Endodermal cell (in vitro differentiated cells): ENCODE results near the gene COL28A1. TPM values are rescaled to one million over a fixed set of nuclear protein-coding genes. Genes with fewer than 3 reads are reported as not detected.
A peak's percentile ranks its signal among the peaks of the same experiment; 100 is the strongest.

Source experiments
- DNase-seq: peaks from one replicate; pipeline ENCODE4 v3.0.0-alpha.2; 2017
- H3K27ac ChIP-seq: 2 replicates; pipeline ENCODE4 v1.5.1; 2013; ENCODE audit warnings: mild to moderate bottlenecking, low read depth, low read length, moderate library complexity
- H3K27me3 ChIP-seq: 2 replicates; pipeline ENCODE4 v1.6.1; 2013; ENCODE audit warnings: mild to moderate bottlenecking, low read length, moderate library complexity; ENCODE audit not compliant: insufficient read depth, control insufficient read depth, poor library complexity, severe bottlenecking
- H3K36me3 ChIP-seq: 2 replicates; pipeline ENCODE4 v1.7.0; 2013; ENCODE audit warnings: mild to moderate bottlenecking, low read length, moderate library complexity; ENCODE audit not compliant: control insufficient read depth, insufficient read depth
- H3K4me1 ChIP-seq: one replicate; pipeline ENCODE4 v1.7.0; 2013; ENCODE audit warnings: low read length; ENCODE audit not compliant: control insufficient read depth, insufficient read depth
- H3K4me3 ChIP-seq: 2 replicates; pipeline ENCODE4 v1.5.1; 2013; ENCODE audit warnings: mild to moderate bottlenecking, low read length, moderate library complexity
- H3K9ac ChIP-seq: 2 replicates; pipeline ENCODE4 v1.6.1; 2013; ENCODE audit warnings: mild to moderate bottlenecking, low read length, moderate library complexity; ENCODE audit not compliant: poor library complexity, severe bottlenecking; ENCODE audit errors: extremely low read depth
- H3K9me3 ChIP-seq: 2 replicates; pipeline ENCODE4 v1.6.1; 2013; ENCODE audit warnings: mild to moderate bottlenecking, low read length, moderate library complexity; ENCODE audit not compliant: control insufficient read depth
- H3K27ac Mint-ChIP-seq: 2 replicates; pipeline ENCODE4 v1.8.0; 2020; ENCODE audit warnings: mixed read lengths
- H3K27me3 Mint-ChIP-seq: 2 replicates; pipeline ENCODE4 v1.8.0; 2021; ENCODE audit warnings: mild to moderate bottlenecking, mixed read lengths; ENCODE audit not compliant: insufficient read depth
- H3K36me3 Mint-ChIP-seq: 2 replicates; pipeline ENCODE4 v1.8.0; 2020; ENCODE audit warnings: low read depth, mixed read lengths
- H3K4me1 Mint-ChIP-seq: 2 replicates; pipeline ENCODE4 v1.8.0; 2020; ENCODE audit warnings: mixed read lengths
- H3K4me3 Mint-ChIP-seq: 2 replicates; pipeline ENCODE4 v1.8.0; 2020; ENCODE audit warnings: mild to moderate bottlenecking, moderate library complexity, mixed read lengths
- H3K9me3 Mint-ChIP-seq: 2 replicates; pipeline ENCODE4 v1.8.0; 2020; ENCODE audit warnings: mild to moderate bottlenecking, mixed read lengths
- CTCF ChIP-seq: fragments of 200-600 bp; sonication (generic); conservative IDR thresholded peaks from 2 replicates; pipeline ENCODE4 v1.5.0; 2021; ENCODE audit warnings: antibody characterized with exemption, mild to moderate bottlenecking
- WGBS, 2 experiments: methylation state at CpG; one replicate each; pipeline versions ENCODE4 v1.1.5 to v1.1.7; 2013; ENCODE audit warnings: missing lambda C conversion rate in 2 of 2, mixed read lengths in 1 of 2; ENCODE audit not compliant: insufficient coverage in 1 of 2, insufficient read length in 1 of 2; 5-methylcytosine and 5-hydroxymethylcytosine counted together
- total RNA-seq, 2 donors: library from RNA; stranded (reverse); fragmentation: NEBNext Ultra II Directional in 1 of 2; extraction: Animal tissue kit (Norgen Biotek cat#: 25700) in 1 of 2; gene quantifications; 2 replicates in 1 of 2; 3 replicates in 1 of 2; pipeline ENCODE4 v1.2.1, GENCODE V29; 2021

Gene COL28A1
- total RNA-seq, 2 donors from 2014 or later: 0.44 to 1.2 TPM

- peaks cover 31% of the 10 kb centered on the region for H3K27me3 Mint-ChIP-seq
- no peak overlapping the region for H3K4me3 Mint-ChIP-seq
- TF ChIP-seq CTCF: no peak
These were observed 208.2 kb downstream of the COL28A1 start for GRCh38 chr7:7327423-7327822.

GRCh38 chr7:7324698-7325097, 211.0 kb downstream of the COL28A1 start:
- Histone ChIP-seq H3K4me1 (no peaks in the 10 kb centered on the region), H3K9me3 (no peaks in the 10 kb centered on the region), H3K27ac (no peak overlapping the region), H3K27me3 (peaks cover 10% of the 10 kb centered on the region), H3K4me3 (no peak overlapping the region), H3K9ac (no peak overlapping the region), H3K36me3 (no peaks in the 10 kb centered on the region)
- no peak overlapping the region for H3K27ac Mint-ChIP-seq
- 82 to 91% methylated on average over 2 to 3 of the region's 3 CpGs for WGBS, 2 experiments
- peaks cover 18% of the 10 kb centered on the region for H3K4me1 Mint-ChIP-seq
- no peaks in the 10 kb centered on the region for H3K9me3 Mint-ChIP-seq
- no peaks in the 10 kb centered on the region for H3K36me3 Mint-ChIP-seq
- DNase-seq: no peak
- no peak overlapping the region for H3K4me3 Mint-ChIP-seq
- TF ChIP-seq CTCF: no peak
- peaks cover 43% of the 10 kb centered on the region for H3K27me3 Mint-ChIP-seq

More at GRCh38 chr7:7327423-7327822, 208.2 kb downstream of the COL28A1 start:
- Mint-ChIP-seq H3K9me3 (no peaks in the 10 kb centered on the region), H3K4me1 (peaks cover 18% of the 10 kb centered on the region), H3K27ac (no peak overlapping the region), H3K36me3 (no peaks in the 10 kb centered on the region)
- H3K9me3 ChIP-seq: no peaks in the 10 kb centered on the region
- H3K27me3 ChIP-seq: peaks cover 10% of the 10 kb centered on the region
- DNase-seq: no peak
- 85 to 96% methylated on average over 2 of the region's 2 CpGs for WGBS, 2 experiments
- H3K36me3 ChIP-seq: no peaks in the 10 kb centered on the region
- H3K9ac ChIP-seq: no peak overlapping the region
- H3K4me3 ChIP-seq: no peak overlapping the region
- H3K27ac ChIP-seq: no peak overlapping the region
- no peaks in the 10 kb centered on the region for H3K4me1 ChIP-seq

GRCh38 chr7:7323921-7324320, 211.8 kb downstream of the COL28A1 start:
- peak overlapping the region; percentile 36 for H3K9ac ChIP-seq
- no peak for DNase-seq
- peaks cover 10% of the 10 kb centered on the region for H3K27me3 ChIP-seq
- WGBS, 2 experiments: 86 to 94% methylated on average over 1 to 2 of the region's 2 CpGs
- H3K36me3 ChIP-seq: no peaks in the 10 kb centered on the region
- Mint-ChIP-seq H3K9me3 (no peaks in the 10 kb centered on the region), H3K27me3 (peaks cover 42% of the 10 kb centered on the region), H3K36me3 (no peaks in the 10 kb centered on the region), H3K27ac (no peak overlapping the region), H3K4me3 (no peak overlapping the region), H3K4me1 (peaks cover 18% of the 10 kb centered on the region)
- no peak overlapping the region for H3K4me3 ChIP-seq
- no peak for TF ChIP-seq CTCF
- no peaks in the 10 kb centered on the region for H3K9me3 ChIP-seq
- no peak overlapping the region for H3K27ac ChIP-seq
- no peaks in the 10 kb centered on the region for H3K4me1 ChIP-seq
